ENCODE results near the gene JADE1. TPM values are rescaled to one million over a fixed set of nuclear protein-coding genes. Genes with fewer than 3 reads are reported as not detected.

Gene JADE1
- total and polyA plus RNA-seq, 3 donors from 2014 or later = 19.1 to 32.2 (median 28.9) TPM

GRCh38 chr4:128921954-128922353, 112.5 kb downstream of the JADE1 start:
- 78 to 92% methylated on average over 3 of the region's 3 CpGs for WGBS, 2 donors
- Histone ChIP-seq H3K9me3 (no peaks in the 10 kb centered on the region), H3K27ac (no peak overlapping the region), H3K36me3 (ENCODE audit: low read depth, missing control alignments) (no peaks in the 10 kb centered on the region), H3K4me1 (no peaks in the 10 kb centered on the region), H3K4me3 (no peak overlapping the region), H3K27me3 (no peaks in the 10 kb centered on the region)
- intact Hi-C loops (cut with DNase I; ENCODE audit: low total_unique reads) = no loop called here
- no peak for DNase-seq
- TF ChIP-seq, protein P1, sequence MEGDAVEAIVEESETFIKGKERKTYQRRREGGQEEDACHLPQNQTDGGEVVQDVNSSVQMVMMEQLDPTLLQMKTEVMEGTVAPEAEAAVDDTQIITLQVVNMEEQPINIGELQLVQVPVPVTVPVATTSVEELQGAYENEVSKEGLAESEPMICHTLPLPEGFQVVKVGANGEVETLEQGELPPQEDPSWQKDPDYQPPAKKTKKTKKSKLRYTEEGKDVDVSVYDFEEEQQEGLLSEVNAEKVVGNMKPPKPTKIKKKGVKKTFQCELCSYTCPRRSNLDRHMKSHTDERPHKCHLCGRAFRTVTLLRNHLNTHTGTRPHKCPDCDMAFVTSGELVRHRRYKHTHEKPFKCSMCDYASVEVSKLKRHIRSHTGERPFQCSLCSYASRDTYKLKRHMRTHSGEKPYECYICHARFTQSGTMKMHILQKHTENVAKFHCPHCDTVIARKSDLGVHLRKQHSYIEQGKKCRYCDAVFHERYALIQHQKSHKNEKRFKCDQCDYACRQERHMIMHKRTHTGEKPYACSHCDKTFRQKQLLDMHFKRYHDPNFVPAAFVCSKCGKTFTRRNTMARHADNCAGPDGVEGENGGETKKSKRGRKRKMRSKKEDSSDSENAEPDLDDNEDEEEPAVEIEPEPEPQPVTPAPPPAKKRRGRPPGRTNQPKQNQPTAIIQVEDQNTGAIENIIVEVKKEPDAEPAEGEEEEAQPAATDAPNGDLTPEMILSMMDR (IDR thresholded peaks at IDR 0.05) = no peak
- TF ChIP-seq POLR2A (IDR thresholded peaks at IDR 0.05) = no peak

Data from testis (tissue), 3 donors.